Liver (tissue), 9 donors: ENCODE results near the gene PPP4R1. TPM values are rescaled to one million over a fixed set of nuclear protein-coding genes. Genes with fewer than 3 reads are reported as not detected.
A peak's percentile ranks its signal among the peaks of the same experiment; 100 is the strongest.

Experiments
- DNase-seq: peaks from one replicate; pipeline ENCODE4 v3.0.0-alpha.2; 2017; ENCODE audit warnings: low spot score
- H3K27ac ChIP-seq, 2 donors: one replicate each; pipeline ENCODE4 v1.7.0; 2013; ENCODE audit warnings: inconsistent platforms in 2 of 2, low read length in 2 of 2, control low read depth in 1 of 2, low read depth in 1 of 2, mild to moderate bottlenecking in 1 of 2
- H3K27me3 ChIP-seq, 4 donors: one replicate each; pipeline versions ENCODE4 v1.6.1 to v1.7.0; 2013; ENCODE audit warnings: low read length in 3 of 4, inconsistent platforms in 1 of 4, mild to moderate bottlenecking in 1 of 4, moderate library complexity in 1 of 4; ENCODE audit not compliant: control insufficient read depth in 4 of 4, insufficient read depth in 4 of 4
- H3K36me3 ChIP-seq, 4 donors: one replicate each; pipeline versions ENCODE4 v1.6.1 to v1.7.0; 2013; ENCODE audit warnings: low read length in 3 of 4, mild to moderate bottlenecking in 3 of 4, low read depth in 1 of 4, moderate library complexity in 1 of 4; ENCODE audit not compliant: control insufficient read depth in 4 of 4, insufficient read depth in 3 of 4
- H3K4me1 ChIP-seq, 4 donors: one replicate each; pipeline versions ENCODE4 v1.6.1 to v1.7.0; 2013; ENCODE audit warnings: low read length in 3 of 4, mild to moderate bottlenecking in 3 of 4, moderate library complexity in 1 of 4; ENCODE audit not compliant: control insufficient read depth in 4 of 4, insufficient read depth in 4 of 4
- H3K4me3 ChIP-seq, 3 donors: one replicate each; pipeline versions ENCODE4 v1.6.1 to v1.7.0; 2013; ENCODE audit warnings: low read length in 3 of 3, control low read depth in 1 of 3, low read depth in 1 of 3, mild to moderate bottlenecking in 1 of 3
- H3K9ac ChIP-seq, 2 donors: one replicate each; pipeline ENCODE4 v1.7.0; 2013; ENCODE audit warnings: low read length in 2 of 2, mild to moderate bottlenecking in 2 of 2, moderate library complexity in 2 of 2, control low read depth in 1 of 2, low read depth in 1 of 2
- H3K9me3 ChIP-seq, 4 donors: one replicate each; pipeline versions ENCODE4 v1.6.1 to v1.7.0; 2013; ENCODE audit warnings: low read length in 3 of 4; ENCODE audit not compliant: control insufficient read depth in 4 of 4
- FOXA1 ChIP-seq: IDR thresholded peaks from 2 replicates; pipeline ENCODE4 v1.6.1; 2016; ENCODE audit warnings: antibody characterized with exemption
- FOXA2 ChIP-seq: IDR thresholded peaks from 2 replicates; pipeline ENCODE4 v1.6.1; 2016; ENCODE audit warnings: antibody characterized with exemption
- GABPA ChIP-seq, 2 donors: IDR thresholded peaks in 1 of 2; conservative IDR thresholded peaks in 1 of 2; 2 replicates each; pipeline ENCODE4 v1.6.1; 2016; ENCODE audit warnings: antibody characterized with exemption in 2 of 2, mild to moderate bottlenecking in 1 of 2, moderate library complexity in 1 of 2
- HNF4A ChIP-seq, 2 donors: conservative IDR thresholded peaks; 2 replicates each; pipeline ENCODE4 v1.6.1; 2016; ENCODE audit warnings: antibody characterized with exemption in 2 of 2, mild to moderate bottlenecking in 2 of 2
- HNF4G ChIP-seq: IDR thresholded peaks from 2 replicates; pipeline ENCODE4 v1.6.1; 2016; ENCODE audit warnings: antibody characterized with exemption
- NR2F2 ChIP-seq: IDR thresholded peaks from 2 replicates; pipeline ENCODE4 v1.6.1; 2016; ENCODE audit warnings: antibody characterized with exemption
- RAD21 ChIP-seq, 2 donors: IDR thresholded peaks; 2 replicates each; pipeline ENCODE4 v1.6.1; 2016; ENCODE audit warnings: antibody characterized with exemption in 2 of 2, mild to moderate bottlenecking in 2 of 2
- REST ChIP-seq: IDR thresholded peaks from 2 replicates; pipeline ENCODE4 v1.6.1; 2016; ENCODE audit warnings: antibody characterized with exemption, mild to moderate bottlenecking
- RXRA ChIP-seq, 2 donors: IDR thresholded peaks; 2 replicates each; pipeline ENCODE4 v1.6.1; 2017 to 2018; ENCODE audit warnings: antibody characterized with exemption in 2 of 2, mild to moderate bottlenecking in 1 of 2
- SP1 ChIP-seq: IDR thresholded peaks from 2 replicates; pipeline ENCODE4 v1.6.1; 2018; ENCODE audit warnings: antibody characterized with exemption, mild to moderate bottlenecking
- TAF1 ChIP-seq: conservative IDR thresholded peaks from 2 replicates; pipeline ENCODE4 v1.6.1; 2016; ENCODE audit warnings: antibody characterized with exemption, mild to moderate bottlenecking
- YY1 ChIP-seq: IDR thresholded peaks from 2 replicates; pipeline ENCODE4 v1.6.1; 2016; ENCODE audit warnings: antibody characterized with exemption, mild to moderate bottlenecking
- WGBS: extraction: QIAGEN DNeasy Blood & Tissue Kit; methylation state at CpG from one replicate; pipeline ENCODE4 v1.1.7; 2013; 5-methylcytosine and 5-hydroxymethylcytosine counted together
- polyA plus RNA-seq, 2 donors: library from polyadenylated mRNA; stranded (reverse) in 1 of 2; unstranded in 1 of 2; fragments of 200-250 nt in 1 of 2; fragments of >200 nt in 1 of 2; fragmentation: Nextera tagmentation in 1 of 2; extraction: Ambion mirVana in 1 of 2; gene quantifications; one replicate each; pipeline versions ENCODE4 v1.2.1 to v1.2.3, GENCODE V29; 2013 to 2015
- total RNA-seq, 2 donors: library from RNA; depleted of rRNA; stranded (reverse); fragments of >200 nt; gene quantifications; one replicate each; pipeline ENCODE4 v1.2.3, GENCODE V29; 2014
- TF ChIP-seq, protein P1 (sequence below): IDR thresholded peaks from 2 replicates; pipeline ENCODE4 v1.6.1; 2016; ENCODE audit warnings: antibody characterized with exemption
- TF ChIP-seq, protein P2 (sequence below): IDR thresholded peaks from 2 replicates; pipeline ENCODE4 v1.6.1; 2016; ENCODE audit warnings: antibody characterized with exemption
- donor health status: healthy.
- donor health status: healthy.
- donor health status: healthy.
- donor health status: healthy.
- donor health status: healthy.

The PPP4R1 gene
- total and polyA plus RNA-seq, 4 donors, result 11.7 to 50.8 (median 22.8) TPM

DNA sequence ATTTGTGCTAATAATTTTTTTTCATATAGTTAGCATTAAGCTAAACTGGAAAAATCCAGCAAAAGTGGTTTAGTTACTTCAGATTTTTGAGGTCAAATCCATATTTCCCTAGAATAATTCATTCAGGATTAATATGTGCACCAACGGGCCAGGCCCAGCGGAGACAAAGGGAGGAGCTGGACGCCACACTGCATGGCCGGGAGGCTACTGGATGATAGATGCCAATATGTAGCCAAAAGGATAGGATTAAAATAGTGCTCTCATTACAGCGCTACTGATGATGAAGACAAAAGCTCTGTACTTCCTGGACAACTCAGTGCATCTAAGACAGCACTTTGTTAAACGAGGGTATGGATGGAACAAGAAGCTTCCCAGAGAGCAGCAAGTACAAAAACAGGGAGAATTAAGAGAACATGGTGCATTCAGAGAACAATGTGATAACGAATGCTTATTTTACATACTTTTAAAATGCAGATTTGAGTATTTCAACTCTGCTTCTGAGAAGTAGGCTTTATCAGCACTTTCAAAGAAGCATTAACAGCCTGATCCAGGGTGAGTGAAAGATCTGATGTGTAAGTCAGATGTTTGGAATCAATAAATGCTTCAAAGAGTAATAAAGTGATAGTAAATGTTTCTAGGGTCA lies 39.8 kb downstream of the PPP4R1 start:
- H3K4me1 ChIP-seq, result peaks cover 0 to 8% (median 4%) of the 10 kb centered on the region in 4 donors
- no peak overlapping the region for H3K9ac ChIP-seq
- no peak for DNase-seq
- no peaks in the 10 kb centered on the region for H3K9me3 ChIP-seq
- H3K4me3 ChIP-seq, result no peak overlapping the region
- peaks cover 0 to 6% (median 4%) of the 10 kb centered on the region in 4 donors for H3K36me3 ChIP-seq
- 94% methylated on average over 7 of the region's 7 CpGs for WGBS
- no peaks in the 10 kb centered on the region for H3K27me3 ChIP-seq
- H3K27ac ChIP-seq, result no peak overlapping the region
- no peak for TF ChIP-seq RXRA (IDR thresholded peaks at IDR 0.05)
- TF ChIP-seq, protein P1, sequence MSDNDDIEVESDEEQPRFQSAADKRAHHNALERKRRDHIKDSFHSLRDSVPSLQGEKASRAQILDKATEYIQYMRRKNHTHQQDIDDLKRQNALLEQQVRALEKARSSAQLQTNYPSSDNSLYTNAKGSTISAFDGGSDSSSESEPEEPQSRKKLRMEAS, result no peak
- TF ChIP-seq, protein P2, sequence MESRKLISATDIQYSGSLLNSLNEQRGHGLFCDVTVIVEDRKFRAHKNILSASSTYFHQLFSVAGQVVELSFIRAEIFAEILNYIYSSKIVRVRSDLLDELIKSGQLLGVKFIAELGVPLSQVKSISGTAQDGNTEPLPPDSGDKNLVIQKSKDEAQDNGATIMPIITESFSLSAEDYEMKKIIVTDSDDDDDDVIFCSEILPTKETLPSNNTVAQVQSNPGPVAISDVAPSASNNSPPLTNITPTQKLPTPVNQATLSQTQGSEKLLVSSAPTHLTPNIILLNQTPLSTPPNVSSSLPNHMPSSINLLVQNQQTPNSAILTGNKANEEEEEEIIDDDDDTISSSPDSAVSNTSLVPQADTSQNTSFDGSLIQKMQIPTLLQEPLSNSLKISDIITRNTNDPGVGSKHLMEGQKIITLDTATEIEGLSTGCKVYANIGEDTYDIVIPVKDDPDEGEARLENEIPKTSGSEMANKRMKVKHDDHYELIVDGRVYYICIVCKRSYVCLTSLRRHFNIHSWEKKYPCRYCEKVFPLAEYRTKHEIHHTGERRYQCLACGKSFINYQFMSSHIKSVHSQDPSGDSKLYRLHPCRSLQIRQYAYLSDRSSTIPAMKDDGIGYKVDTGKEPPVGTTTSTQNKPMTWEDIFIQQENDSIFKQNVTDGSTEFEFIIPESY, result no peak
- no peak for TF ChIP-seq FOXA1
- no peak for TF ChIP-seq HNF4G
- no peak for TF ChIP-seq TAF1
- no peak for TF ChIP-seq SP1
- TF ChIP-seq HNF4A (conservative IDR thresholded peaks at IDR 0.05), result no peak
- no peak for TF ChIP-seq FOXA2
- no peak for TF ChIP-seq REST
- TF ChIP-seq RAD21 (IDR thresholded peaks at IDR 0.05), result no peak
- no peak for TF ChIP-seq YY1

- no peak overlapping the region for H3K9ac ChIP-seq
- H3K9me3 ChIP-seq, result no peaks in the 10 kb centered on the region
- no peak overlapping the region for H3K27ac ChIP-seq
- TF ChIP-seq SP1 (no peak), TAF1 (no peak), FOXA1 (no peak)
- no peak for DNase-seq
- 85% methylated on average over 3 of the region's 3 CpGs for WGBS
- H3K36me3 ChIP-seq, result peaks cover 2 to 6% (median 3%) of the 10 kb centered on the region in 4 donors
- H3K27me3 ChIP-seq, result no peaks in the 10 kb centered on the region
- H3K4me1 ChIP-seq, result peaks cover 0 to 8% (median 4%) of the 10 kb centered on the region in 4 donors
- H3K4me3 ChIP-seq, result no peak overlapping the region
Observed at GRCh38 chr18:9571546-9571945, 42.8 kb downstream of the PPP4R1 start.

DNA sequence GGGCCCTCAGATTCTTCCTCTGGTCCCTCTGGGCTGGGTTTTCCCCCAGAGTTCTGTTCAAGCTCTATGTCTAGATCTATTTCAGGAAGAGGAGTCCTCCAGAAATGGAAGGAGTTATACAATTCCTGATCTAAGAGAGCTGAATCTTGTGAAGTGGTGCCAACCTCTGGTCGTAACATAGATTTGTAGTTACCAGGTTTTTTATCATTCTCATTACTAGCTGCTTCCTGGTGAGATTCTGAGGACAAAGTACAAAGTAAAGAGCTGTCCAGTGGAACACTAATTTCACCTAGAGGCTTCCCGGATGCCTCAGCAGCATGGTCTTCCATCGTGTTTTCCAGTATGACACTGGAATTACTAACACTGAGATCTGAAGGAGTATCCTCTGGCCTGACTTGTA lies 44.1 kb downstream of the PPP4R1 start:
- no peak overlapping the region for H3K27ac ChIP-seq
- peaks cover 2 to 6% (median 3%) of the 10 kb centered on the region in 4 donors for H3K36me3 ChIP-seq
- no peaks in the 10 kb centered on the region for H3K9me3 ChIP-seq
- WGBS, result 59% methylated on average over 3 of the region's 3 CpGs
- H3K4me1 ChIP-seq, result peaks cover 0 to 4% (median 0%) of the 10 kb centered on the region in 4 donors
- H3K9ac ChIP-seq, result no peak overlapping the region
- TF ChIP-seq TAF1 (no peak), SP1 (peak; percentile 44), GABPA (IDR thresholded peaks at IDR 0.05 in 1 of 2, conservative IDR thresholded peaks at IDR 0.05 in 1 of 2) (no peak), REST (peak; percentile 17), HNF4A (conservative IDR thresholded peaks at IDR 0.05) (peak; percentile 47 to 68), FOXA1 (no peak), FOXA2 (no peak), YY1 (no peak), NR2F2 (no peak)
- H3K4me3 ChIP-seq, result no peak overlapping the region
- H3K27me3 ChIP-seq, result no peaks in the 10 kb centered on the region
- DNase-seq, result no peak
